22Rv1 (cell line): ENCODE measurements around the gene NLGN4Y.

ENCODE experiments used
- CTCF ChIP-seq: fragments of 450-650 bp; IDR thresholded peaks from 2 replicates; pipeline ENCODE4 v1.5.1; 2017; ENCODE audit warnings: mild to moderate bottlenecking
- ZFX ChIP-seq: fragments of 450-650 bp; IDR thresholded peaks from 2 replicates; pipeline ENCODE4 v1.6.1; 2017; ENCODE audit warnings: antibody characterized with exemption, borderline replicate concordance

GRCh38 chrY:14504592-14504991, 19.7 kb upstream of the NLGN4Y start:
- no peak for TF ChIP-seq CTCF
- no peak for TF ChIP-seq ZFX
